GM18502 (cell line): ENCODE results near the gene JPH2.
"Not testable (repeated sequence)": the region's sequence is repeated elsewhere in the genome, so short reads cannot be mapped to it uniquely, and the experiment has no call there.

Experiments used
- ATAC-seq: cut with Tn5 transposase; IDR thresholded peaks from one replicate; pipeline ENCODE4 v1.9.1; 2021; ENCODE audit warnings: mild to moderate bottlenecking; ENCODE audit not compliant: unreplicated experiment, poor library complexity

JPH2 gene

GRCh38 chr20:44190197-44190852 lies 3.3 kb upstream of the JPH2 start:
- not testable (repeated sequence) for ATAC-seq

- ATAC-seq: no peak
These were observed 1.8 kb upstream of the JPH2 start for GRCh38 chr20:44188752-44189151.

DNA sequence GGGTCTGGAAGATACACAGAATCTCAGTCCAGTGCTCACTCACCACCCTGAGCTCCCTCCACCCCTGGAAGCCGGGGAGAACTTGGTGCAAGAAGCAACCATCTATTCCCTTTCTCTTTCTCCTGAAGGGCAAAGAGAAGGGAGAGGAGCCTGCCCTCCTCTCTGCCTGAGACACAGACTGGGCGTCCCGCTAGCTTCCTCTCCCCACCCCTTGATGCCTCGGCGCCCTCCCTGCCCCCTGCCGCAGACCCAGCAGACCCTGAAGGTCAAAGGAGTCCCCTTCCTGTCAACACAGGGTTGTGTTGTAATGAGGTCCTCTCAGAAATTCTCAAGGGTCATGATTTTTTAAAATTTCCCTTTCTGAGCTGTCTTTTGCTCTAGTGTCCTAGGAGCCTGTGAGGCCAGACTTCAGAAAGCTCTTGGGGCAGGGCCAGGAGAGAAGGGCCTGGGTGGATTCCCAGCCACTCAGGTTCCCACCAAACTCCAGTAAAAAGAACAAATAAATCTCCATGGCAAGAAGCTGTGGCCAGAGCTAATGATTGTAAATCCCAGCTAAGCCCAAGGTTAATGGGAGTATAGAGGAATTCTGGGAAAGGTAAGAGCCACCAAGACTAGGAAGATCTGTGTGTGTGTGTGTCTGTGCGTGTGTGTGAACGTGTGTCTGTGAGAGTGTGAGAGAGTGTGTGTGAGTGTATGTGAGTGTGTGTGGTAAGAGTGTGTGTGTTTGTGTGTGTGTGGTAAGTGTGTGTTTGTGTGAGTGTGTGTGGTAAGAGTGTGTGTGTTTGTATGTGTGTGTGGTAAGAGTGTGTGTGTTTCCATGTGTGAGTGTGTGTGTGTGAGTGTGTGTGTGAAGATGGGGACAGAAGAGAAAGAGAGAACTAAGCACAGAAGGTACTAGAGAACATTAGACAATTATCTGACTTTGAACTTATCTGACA lies 1.1 kb upstream of the JPH2 start:
- no peak for ATAC-seq

GRCh38 chr20:44186674-44187053 lies 324 bp downstream of the JPH2 start:
- ATAC-seq: no peak

- ATAC-seq: no peak
These were observed 787 bp downstream of the JPH2 start for GRCh38 chr20:44186201-44186600.

DNA sequence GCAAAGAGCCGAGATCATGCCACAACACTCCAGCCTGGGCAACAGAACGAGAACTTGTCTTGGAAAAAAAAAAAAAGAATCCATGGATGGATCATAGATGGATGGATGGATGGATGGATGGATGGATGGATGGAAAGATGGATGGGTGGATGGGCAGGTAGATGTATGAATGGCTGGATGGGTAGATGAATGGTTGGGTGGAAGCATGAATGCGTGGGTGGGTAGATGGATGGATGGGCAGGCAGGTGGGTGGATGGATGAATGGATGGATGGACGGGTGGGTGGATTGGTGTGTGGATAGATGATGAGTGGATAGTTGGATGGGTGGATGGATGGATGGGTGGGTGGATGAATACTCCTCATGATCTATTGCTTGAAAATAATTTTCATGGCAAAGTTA lies 1.4 kb downstream of the JPH2 start:
- no peak for ATAC-seq

DNA sequence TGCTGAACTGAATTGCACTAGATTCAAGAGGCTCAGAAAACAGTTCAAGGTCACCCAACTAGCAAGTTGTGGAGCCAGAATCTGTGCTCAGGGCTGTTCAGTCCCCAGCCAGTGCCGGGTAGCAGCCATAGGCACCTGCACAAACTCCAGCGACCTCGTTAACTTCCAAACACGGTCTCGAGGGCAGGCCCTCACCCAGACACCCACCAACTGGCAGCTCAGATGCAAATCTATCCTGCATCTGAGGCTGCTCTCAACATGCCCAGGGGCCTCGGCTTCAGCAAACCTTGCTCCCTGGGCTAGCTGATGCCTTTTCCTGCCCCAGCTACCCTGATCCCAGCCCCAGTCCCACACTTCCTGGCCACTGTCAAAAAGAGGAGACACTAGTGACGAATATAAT lies 3.7 kb downstream of the JPH2 start:
- no peak for ATAC-seq

GRCh38 chr20:44182863-44183262 lies 4.1 kb downstream of the JPH2 start:
- ATAC-seq: no peak

DNA sequence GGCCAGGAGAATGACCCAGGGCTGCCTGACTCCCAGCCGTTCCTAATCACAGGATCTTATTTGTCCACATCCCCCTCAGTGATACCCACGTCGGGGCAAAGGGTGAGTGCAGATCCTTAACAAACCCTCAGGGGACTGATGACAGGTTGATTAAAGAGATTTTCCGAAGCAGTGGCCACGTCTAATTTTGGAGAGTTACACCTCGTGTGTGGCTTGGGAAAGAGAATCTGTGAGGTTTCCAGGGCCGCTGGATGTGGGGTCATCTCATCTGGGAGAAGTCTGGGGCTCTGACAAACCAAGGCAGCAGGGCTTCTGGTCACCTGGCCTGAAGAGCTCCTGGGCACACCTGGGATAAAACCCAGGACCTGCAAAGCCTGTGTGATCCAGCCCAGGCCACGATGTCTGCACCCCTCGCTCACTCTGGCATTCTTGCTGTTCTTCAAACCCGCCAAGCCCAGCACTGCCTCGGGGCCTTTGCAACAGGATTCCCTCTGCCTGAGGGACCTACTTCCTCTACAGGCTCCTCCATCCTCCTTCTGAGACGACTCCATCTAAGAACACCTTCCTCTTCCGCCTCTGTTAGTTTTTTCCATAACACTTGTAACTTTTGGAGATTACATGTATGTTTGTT lies 4.7 kb downstream of the JPH2 start:
- ATAC-seq: no peak

GRCh38 chr20:44181611-44182010 lies 5.4 kb downstream of the JPH2 start:
- no peak for ATAC-seq

GRCh38 chr20:44180814-44181213 lies 6.2 kb downstream of the JPH2 start:
- no peak for ATAC-seq

DNA sequence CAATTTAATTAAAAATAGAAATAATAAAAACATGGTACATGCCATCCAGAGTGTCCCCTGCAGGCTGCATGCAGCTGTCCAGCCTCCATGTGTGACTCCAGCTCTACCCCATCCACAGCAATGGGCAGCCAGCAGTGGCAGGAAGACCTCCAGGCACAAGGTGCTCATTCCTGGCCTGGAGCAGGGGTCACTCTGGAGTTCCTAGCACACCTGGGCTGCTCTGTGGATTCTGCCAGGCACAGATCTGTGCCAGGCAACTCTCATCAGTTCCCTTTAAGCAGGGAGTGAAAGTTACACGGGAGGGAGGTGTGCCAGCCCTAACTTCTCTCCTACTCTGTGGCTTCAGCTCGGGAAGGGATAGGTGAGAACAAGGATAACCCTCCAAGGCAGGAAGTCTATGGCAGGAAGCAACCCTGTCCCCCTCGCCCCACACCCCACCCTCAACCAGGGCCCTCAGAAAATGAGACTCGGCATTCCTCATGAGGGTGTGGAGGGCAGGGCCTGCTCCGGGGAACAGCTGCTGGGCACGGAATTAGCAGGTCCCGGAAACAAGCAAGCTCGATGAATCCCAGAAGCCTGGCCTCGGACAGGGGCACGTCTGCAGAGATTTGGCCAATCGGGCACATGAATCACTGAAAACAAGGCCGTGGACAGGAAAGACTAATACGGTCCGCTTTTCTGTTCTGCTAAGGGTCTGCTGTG lies 10.0 kb downstream of the JPH2 start:
- no peak for ATAC-seq

DNA sequence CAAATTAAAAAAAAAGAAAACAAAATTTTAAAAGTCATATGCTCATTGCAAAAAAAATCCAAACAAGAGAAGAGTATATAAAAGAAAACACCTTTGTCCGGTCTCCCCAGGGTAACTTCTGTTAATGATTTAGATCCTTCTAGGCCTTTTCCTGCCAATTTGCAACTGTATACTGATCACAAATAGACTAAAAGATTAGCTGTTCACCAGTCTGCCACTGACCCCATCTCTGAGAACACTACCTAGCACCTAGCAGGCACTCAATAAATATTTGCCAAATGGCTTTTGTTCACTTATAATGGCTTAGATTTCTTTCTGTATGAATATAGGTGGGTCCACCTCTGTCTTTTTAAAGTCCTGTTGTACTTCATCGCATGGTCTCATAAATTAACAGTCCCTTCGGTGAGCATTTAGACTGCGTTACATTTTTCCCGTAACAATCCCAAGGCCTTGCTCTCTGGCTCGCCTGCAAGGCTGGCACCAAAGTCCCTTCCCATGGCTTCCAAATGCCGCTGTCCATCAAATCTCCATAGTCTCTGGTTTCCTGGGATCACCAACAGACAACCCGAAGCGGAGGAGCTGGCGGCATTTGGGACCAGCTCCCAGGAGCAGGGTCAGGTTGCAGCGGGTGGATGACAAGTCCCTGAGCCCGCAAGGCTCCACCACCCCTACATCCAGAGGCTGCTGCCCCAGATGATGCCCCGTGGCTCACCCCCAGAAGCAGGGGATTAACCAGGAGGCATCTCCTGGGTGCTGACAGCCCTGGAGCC lies 11.8 kb downstream of the JPH2 start:
- ATAC-seq: no peak

DNA sequence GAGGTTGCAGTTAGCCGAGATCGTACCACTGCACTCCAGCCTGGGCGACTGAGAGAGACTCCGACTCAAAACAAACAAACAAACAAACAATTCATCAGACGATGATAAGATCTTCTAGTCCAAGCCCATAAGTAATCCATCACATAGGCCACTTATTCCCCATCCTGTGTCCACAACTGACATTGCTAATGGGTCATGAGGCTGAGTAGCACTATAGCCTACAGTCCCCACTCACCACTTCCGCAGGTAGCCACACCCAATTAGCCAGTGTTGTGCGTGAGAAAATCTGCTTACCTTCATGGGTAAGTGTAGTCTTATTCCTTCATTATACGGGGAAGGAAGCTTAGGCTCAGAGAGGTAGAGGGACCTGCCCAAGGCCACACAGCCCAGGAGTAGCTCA lies 13.1 kb downstream of the JPH2 start:
- ATAC-seq: no peak

DNA sequence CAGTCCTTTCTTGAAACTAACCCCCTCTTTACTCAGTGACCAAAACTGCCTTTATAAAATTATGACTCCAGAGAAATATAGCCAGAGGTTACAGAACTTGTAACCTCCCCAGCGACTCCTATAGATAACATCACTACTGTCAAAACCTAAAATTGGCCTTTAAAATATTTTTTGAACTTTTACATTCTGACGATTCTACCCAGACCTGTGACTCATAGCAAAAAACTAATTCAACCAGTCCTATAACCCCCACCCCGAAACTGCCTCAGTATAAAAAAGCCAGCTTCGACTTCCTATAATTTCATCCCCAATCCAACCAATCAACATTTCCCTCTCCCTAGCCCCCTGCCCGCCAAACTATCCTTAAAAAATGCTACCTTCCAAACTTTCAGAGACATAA lies 13.9 kb downstream of the JPH2 start:
- ATAC-seq: no peak

DNA sequence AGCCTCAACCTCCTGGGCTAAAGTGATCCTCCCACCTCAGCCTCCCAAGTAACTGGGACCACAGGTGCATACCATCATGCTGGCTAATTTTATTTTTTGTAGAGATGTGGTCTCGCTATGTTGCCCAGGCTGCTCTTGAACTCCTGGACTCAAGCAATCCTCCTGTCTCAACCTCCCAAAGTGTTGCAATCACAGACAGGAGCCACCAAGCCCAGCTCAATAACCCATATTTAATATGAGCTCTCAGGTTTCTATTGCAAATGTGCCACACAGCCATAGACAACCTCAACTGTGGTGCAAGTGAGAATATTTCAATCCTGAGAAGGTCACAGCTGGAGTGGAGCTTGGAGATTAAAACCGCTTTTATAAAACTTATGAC lies 14.4 kb downstream of the JPH2 start:
- no peak for ATAC-seq

DNA sequence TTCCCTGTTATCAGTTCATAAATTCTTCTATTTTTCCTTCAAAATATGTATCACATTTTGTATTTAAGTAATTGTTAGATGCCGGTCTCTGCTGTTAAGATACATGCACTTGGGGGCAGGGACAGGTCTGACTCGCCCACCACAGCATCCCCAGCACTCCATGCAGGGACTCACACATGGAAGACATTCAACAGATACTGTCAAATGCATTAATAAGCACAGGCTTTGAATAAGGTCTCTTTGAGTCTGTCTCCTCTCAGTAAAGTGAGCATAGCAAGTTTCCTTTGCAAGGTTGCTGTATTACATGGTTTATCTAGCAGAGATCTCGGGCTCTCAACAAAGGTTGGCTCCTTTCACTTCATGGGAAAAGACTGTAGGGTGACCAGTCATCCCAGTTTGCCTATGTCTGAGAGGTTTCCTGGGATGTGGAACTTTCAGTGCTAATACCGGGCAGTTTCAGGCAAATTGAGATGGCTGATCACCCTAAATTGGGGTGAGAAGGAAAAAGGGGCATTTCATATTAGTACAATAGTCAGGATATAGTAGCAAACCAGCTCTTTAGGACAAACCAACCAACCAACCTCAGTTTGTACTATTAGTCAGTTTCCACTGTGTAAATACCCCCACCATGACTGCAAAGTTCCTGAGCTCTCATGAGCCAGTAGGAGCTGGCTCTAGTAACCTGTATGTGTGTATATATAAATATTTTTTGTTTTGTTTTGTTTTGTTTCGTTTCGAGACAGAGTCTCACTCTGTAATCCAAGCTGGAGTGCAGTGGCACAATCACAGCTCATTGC lies 15.0 kb downstream of the JPH2 start:
- ATAC-seq: no peak

GRCh38 chr20:44170816-44171410 lies 16.1 kb downstream of the JPH2 start:
- no peak for ATAC-seq

DNA sequence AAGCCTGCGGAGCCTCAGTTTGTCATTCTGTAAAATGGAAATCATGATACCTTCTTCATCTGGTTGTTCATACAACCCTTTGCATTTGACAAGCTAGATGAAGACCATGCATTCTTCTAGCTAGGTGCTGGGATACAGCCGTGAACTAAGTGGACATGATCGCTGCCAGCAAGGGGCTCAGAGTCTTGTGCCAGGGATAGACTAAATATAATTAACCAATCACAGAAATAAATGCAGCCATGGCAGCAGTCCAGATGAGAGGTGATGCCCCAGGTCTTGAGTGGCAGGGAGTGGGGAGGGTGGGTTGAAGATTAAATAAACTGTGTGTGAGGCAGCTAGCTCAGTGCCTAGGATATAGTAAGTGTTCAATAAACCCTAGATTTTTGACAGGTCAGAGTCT lies 19.3 kb downstream of the JPH2 start:
- ATAC-seq: no peak
